K562 (cell line): ENCODE data around the gene SYNCRIP. TPM values are rescaled to one million over a fixed set of nuclear protein-coding genes. Genes with fewer than 3 reads are reported as not detected.

Source experiments
- ATAC-seq: fragments of 200-7000 bp; cut with Tn5 transposase; 3 replicates; pipeline ENCODE4 v1.9.1; 2020; ENCODE audit warnings: moderate library complexity
- BruUV-seq: library from RNA; stranded (reverse); fragments of 400-500 nt; replicated peaks from 2 replicates; lab custom pipeline; 2021; lab: Mats Ljungman, UMichigan
- CTCF ChIA-PET: fragments of 300-600 bp; formaldehyde crosslinking; extraction: SDS; loops from one replicate; lab custom pipeline; 2021; ENCODE audit warnings: low intra/inter-chr PET ratio; lab: Yijun Ruan, JAX
- POLR2A ChIA-PET: fragments of 300-600, 350-650 bp; sonication (Branson Sonifier 250); formaldehyde crosslinking; extraction: SDS; loops from one replicate; lab custom pipeline; 2021; ENCODE audit warnings: antibody characterized with exemption, inconsistent platforms; lab: Yijun Ruan, JAX
- DNase-seq, 4 experiments: peaks; one replicate each; pipeline versions ENCODE4 v3.0.0 to v3.0.0-alpha.2; 2011 to 2018; ENCODE audit warnings: low spot score in 3 of 4, mixed read lengths in 3 of 4; ENCODE audit errors: extremely low read depth in 1 of 4
- FAIRE-seq: peaks from 2 replicates; lab custom pipeline; 2011; peaks lifted over from hg19 to GRCh38; lab: Jason Lieb, UNC
- H2AFZ ChIP-seq: 2 replicates; pipeline ENCODE4 v1.6.0; 2011; ENCODE audit warnings: low read depth, low read length, control low read depth, inconsistent platforms
- H3K27ac ChIP-seq: fragments of 200-600 bp; 3 replicates; pipeline ENCODE4 v1.8.0; 2011; ENCODE audit warnings: low read depth, mild to moderate bottlenecking, control low read depth, inconsistent platforms, low read length, moderate library complexity, mixed read lengths; ENCODE audit errors: extremely low read depth
- H3K27me3 ChIP-seq, 2 experiments: fragments of 300-600 bp in 1 of 2; 2 replicates in 1 of 2; 3 replicates in 1 of 2; pipeline versions ENCODE4 v1.6.0 to v1.8.0; 2011; ENCODE audit warnings: inconsistent platforms in 2 of 2, low read length in 2 of 2, mild to moderate bottlenecking in 1 of 2, mixed read lengths in 1 of 2, moderate library complexity in 1 of 2; ENCODE audit not compliant: control insufficient read depth in 2 of 2, insufficient read depth in 2 of 2
- H3K36me3 ChIP-seq: fragments of 300-600 bp; 3 replicates; pipeline ENCODE4 v1.8.0; 2011; ENCODE audit warnings: mild to moderate bottlenecking, low read length, inconsistent platforms; ENCODE audit not compliant: control insufficient read depth, insufficient read depth
- H3K4me1 ChIP-seq, 2 experiments: fragments of 200-600 bp in 1 of 2; replicated peaks in 1 of 2; 2 replicates in 1 of 2; 3 replicates in 1 of 2; pipeline versions ENCODE4 v1.5.1 to v1.8.0; 2011; ENCODE audit warnings: inconsistent platforms in 2 of 2, low read length in 2 of 2, mild to moderate bottlenecking in 1 of 2, mixed read lengths in 1 of 2, moderate library complexity in 1 of 2; ENCODE audit not compliant: control insufficient read depth in 2 of 2, insufficient read depth in 2 of 2
- H3K4me2 ChIP-seq: 2 replicates; pipeline ENCODE4 v1.6.1; 2011; ENCODE audit warnings: low read length, control low read depth, inconsistent platforms, mixed read lengths; ENCODE audit not compliant: insufficient read depth
- H3K4me3 ChIP-seq: fragments of 200-600 bp; sonication (generic), shearing (Covaris generic); 2 replicates; pipeline ENCODE4 v1.5.1; 2016; ENCODE audit warnings: control low read depth, inconsistent platforms
- H3K79me2 ChIP-seq: fragments of 200-600 bp; 3 replicates; pipeline ENCODE4 v1.8.0; 2011; ENCODE audit warnings: low read length, inconsistent platforms; ENCODE audit not compliant: control insufficient read depth, insufficient read depth
- H3K9ac ChIP-seq, 2 experiments: 2 replicates each; pipeline versions ENCODE4 v1.6.0 to v1.6.1; 2011; ENCODE audit warnings: low read depth in 2 of 2, low read length in 2 of 2, control low read depth in 1 of 2, inconsistent platforms in 1 of 2, mild to moderate bottlenecking in 1 of 2, mixed read lengths in 1 of 2; ENCODE audit not compliant: insufficient read depth in 1 of 2
- H3K9me1 ChIP-seq: one replicate; pipeline ENCODE4 v1.6.0; 2011; ENCODE audit warnings: inconsistent platforms, mild to moderate bottlenecking, low read length, moderate library complexity; ENCODE audit not compliant: control insufficient read depth, insufficient read depth
- H3K9me3 ChIP-seq: replicated peaks from 2 replicates; pipeline ENCODE4 v1.5.1; 2011; ENCODE audit warnings: low read depth, low read length, inconsistent platforms; ENCODE audit not compliant: control insufficient read depth, insufficient read depth
- H4K20me1 ChIP-seq: replicated peaks from 2 replicates; pipeline ENCODE4 v1.6.1; 2011; ENCODE audit warnings: low read length, inconsistent platforms, mixed read lengths; ENCODE audit not compliant: control insufficient read depth, insufficient read depth
- BACH1 ChIP-seq: fragments of 200-800 bp; sonication (Bioruptor generic); IDR thresholded peaks from 2 replicates; pipeline ENCODE4 v1.6.1; 2016; ENCODE audit warnings: missing genetic modification characterization, missing compliant biosample characterization
- CBFA2T2 ChIP-seq: fragments of 450-650 bp; conservative IDR thresholded peaks from 2 replicates; pipeline ENCODE4 v1.6.1; 2017; ENCODE audit warnings: mild to moderate bottlenecking
- CEBPG ChIP-seq, 3 experiments: fragments of 200-800 bp in 1 of 3; sonication (Bioruptor generic) in 1 of 3; sonication (generic) in 1 of 3; formaldehyde crosslinking in 1 of 3; IDR thresholded peaks in 2 of 3; conservative IDR thresholded peaks in 1 of 3; 2 replicates each; pipeline versions ENCODE4 v1.6.1 to v1.8.0; 2016 to 2022; ENCODE audit warnings: missing compliant biosample characterization in 2 of 3, missing genetic modification characterization in 2 of 3, mild to moderate bottlenecking in 1 of 3, missing genetic modification reagents in 1 of 3
- CHD1 ChIP-seq: fragments of 200-600 bp; sonication (generic); IDR thresholded peaks from one replicate; pipeline ENCODE4 v1.6.1; 2012; ENCODE audit warnings: mild to moderate bottlenecking, moderate library complexity, low read length, inconsistent platforms
- CREM ChIP-seq: IDR thresholded peaks from 2 replicates; pipeline ENCODE4 v1.6.1; 2014; ENCODE audit warnings: antibody characterized with exemption, low read depth
- CSDE1 ChIP-seq, 2 experiments: fragments of 450-650 bp; IDR thresholded peaks; 2 replicates each; pipeline ENCODE4 v1.6.1; 2016; ENCODE audit warnings: mild to moderate bottlenecking in 1 of 2
- FOXK1 ChIP-seq: sonication (generic); formaldehyde crosslinking; IDR thresholded peaks from 2 replicates; pipeline ENCODE4 v1.8.0; 2022; ENCODE audit warnings: missing genetic modification reagents, mild to moderate bottlenecking, borderline replicate concordance
- GTF2F1 ChIP-seq: IDR thresholded peaks from 2 replicates; pipeline ENCODE4 v1.6.1; 2011; ENCODE audit warnings: low read depth, low read length, improper control_type of control experiment
- HDAC2 ChIP-seq: fragments of 450-650 bp; IDR thresholded peaks from 2 replicates; pipeline ENCODE4 v1.6.1; 2016; ENCODE audit warnings: mild to moderate bottlenecking
- KDM1A ChIP-seq, 2 experiments: fragments of 450-650 bp; IDR thresholded peaks; 2 replicates each; pipeline ENCODE4 v1.6.1; 2016; ENCODE audit warnings: mild to moderate bottlenecking in 2 of 2
- KHSRP ChIP-seq: fragments of 450-650 bp; IDR thresholded peaks from 2 replicates; pipeline ENCODE4 v1.6.1; 2017
- NCOA1 ChIP-seq: fragments of 450-650 bp; IDR thresholded peaks from 2 replicates; pipeline ENCODE4 v1.6.1; 2016; ENCODE audit warnings: low read depth
- POLR2AphosphoS2 ChIP-seq: IDR thresholded peaks from 2 replicates; pipeline ENCODE4 v1.6.1; 2012; ENCODE audit warnings: low read length, improper control_type of control experiment
- SMAD3 ChIP-seq: fragments of 450-650 bp; formaldehyde crosslinking; conservative IDR thresholded peaks from 2 replicates; pipeline ENCODE4 v1.4.0; 2020; ENCODE audit warnings: mild to moderate bottlenecking
- SMARCA4 ChIP-seq: fragments of 450-650 bp; IDR thresholded peaks from 2 replicates; pipeline ENCODE4 v1.6.1; 2016
- SOX6 ChIP-seq: fragments of 450-650 bp; IDR thresholded peaks from 2 replicates; pipeline ENCODE4 v1.6.1; 2014; ENCODE audit warnings: mild to moderate bottlenecking
- ZNF263 ChIP-seq: sonication (generic); formaldehyde crosslinking; IDR thresholded peaks from 2 replicates; pipeline ENCODE4 v1.8.0; 2022; ENCODE audit warnings: mild to moderate bottlenecking, missing genetic modification reagents, borderline replicate concordance
- ZNF3 ChIP-seq: fragments of 250-450 bp; sonication (Bioruptor Pico); IDR thresholded peaks from 2 replicates; pipeline ENCODE4 v1.5.0; 2021; ENCODE audit warnings: mild to moderate bottlenecking, moderate library complexity
- WGBS: fragments of 100-300 bp; shearing (Covaris generic); methylation state at CpG from one replicate; pipeline ENCODE4 v1.1.6; 2016; ENCODE audit warnings: low coverage, mixed read lengths; ENCODE audit not compliant: insufficient coverage; ENCODE audit errors: missing lambda C conversion rate; 5-methylcytosine and 5-hydroxymethylcytosine counted together
- in situ Hi-C: fragments of 300-500 bp; cut with MboI; formaldehyde crosslinking; loops from 4 replicates; pipeline ENCODE4 v1.15.0; 2018; ENCODE audit warnings: inconsistent platforms, mixed read lengths
- intact Hi-C: fragments of 100-400 bp; cut with micrococcal nuclease; formaldehyde crosslinking; loops from 2 replicates; pipeline ENCODE4 v1.14.2; 2022
- polyA plus RNA-seq, 8 experiments: library from polyadenylated mRNA; depleted of rRNA in 4 of 8; stranded (reverse) in 5 of 8; unstranded in 3 of 8; fragments of >200 nt; fragmentation: Nextera tagmentation in 2 of 8; fragmentation: Illumina TruSeq in 1 of 8; extraction: Ambion mirVana in 2 of 8; extraction: Trizol in 1 of 8; gene quantifications; 2 replicates each; pipeline versions ENCODE4 v1.2.1 to v1.2.3, GENCODE V29; 2011 to 2014; ENCODE audit warnings: inconsistent platforms in 1 of 8, missing spikeins in 1 of 8
- total RNA-seq, 7 experiments: library from RNA; depleted of rRNA in 6 of 7; stranded (reverse); fragments of >200 nt in 6 of 7; fragmentation: Illumina TruSeq in 2 of 7; extraction: Trizol in 2 of 7; gene quantifications; 2 replicates each; pipeline versions ENCODE4 v1.2.1 to v1.2.3, GENCODE V29; 2011 to 2021; ENCODE audit warnings: low replicate concordance in 1 of 7
- TF ChIP-seq, protein P1 (sequence below), 3 experiments: IDR thresholded peaks in 2 of 3; conservative IDR thresholded peaks in 1 of 3; 2 replicates each; pipeline ENCODE4 v1.5.1; 2011 to 2012; ENCODE audit warnings: low read length in 3 of 3, mild to moderate bottlenecking in 3 of 3, control low read depth in 2 of 3, improper control_type of control experiment in 1 of 3, inconsistent platforms in 1 of 3, low read depth in 1 of 3, mixed read lengths in 1 of 3, moderate library complexity in 1 of 3; ENCODE audit not compliant: insufficient read depth in 2 of 3

The SYNCRIP gene
- total and polyA plus RNA-seq, 9 of the 15 experiments (the other 6 are each of a cell fraction or from before 2014, with no cell fraction given) = 46.5 to 295 (median 140) TPM

DNA sequence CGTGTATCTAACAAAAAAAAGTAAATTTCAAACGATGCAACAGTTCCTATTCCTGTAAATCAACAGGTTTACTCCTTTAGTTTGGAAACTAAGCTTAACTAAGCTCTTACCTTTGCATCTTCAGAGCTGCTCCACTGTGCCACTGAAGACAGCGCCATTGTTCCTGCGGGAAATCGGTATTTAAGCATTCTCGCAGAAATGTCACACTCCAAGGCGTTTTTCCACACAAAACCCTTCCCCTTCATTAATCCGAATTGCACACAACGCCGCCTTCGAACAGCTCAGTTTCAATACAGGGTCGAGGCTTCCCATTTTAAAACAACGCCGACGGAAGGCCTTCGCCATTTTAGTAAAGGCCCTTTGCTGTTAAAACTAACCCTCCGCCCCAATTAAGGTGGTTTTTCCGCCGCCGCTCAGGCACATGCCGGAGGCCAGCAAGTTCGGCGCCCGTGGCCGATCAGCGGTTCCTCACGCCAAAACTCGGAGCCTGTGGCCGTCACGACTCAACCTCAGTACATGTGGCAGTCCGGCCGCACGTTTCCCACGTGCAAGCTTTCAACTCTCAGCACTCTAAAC is 35.4 kb upstream of the SYNCRIP start (continued):
- TF ChIP-seq BACH1 (tag) (peak; percentile 58; the same call in 1 of the 2 replicates), CBFA2T2 (no peak), FOXK1 (CRISPR knock-in tag) (peak; percentile 96), KHSRP (no peak), SMARCA4 (peak; percentile 32), CHD1 (peak; percentile 98), POLR2AphosphoS2 (no peak), CSDE1 (IDR thresholded peaks at IDR 0.05) (no peak), HDAC2 (peak; percentile 23; the same call in 1 of the 2 replicates)
- TF ChIP-seq, all 486 proteins: peak for 37

DNA sequence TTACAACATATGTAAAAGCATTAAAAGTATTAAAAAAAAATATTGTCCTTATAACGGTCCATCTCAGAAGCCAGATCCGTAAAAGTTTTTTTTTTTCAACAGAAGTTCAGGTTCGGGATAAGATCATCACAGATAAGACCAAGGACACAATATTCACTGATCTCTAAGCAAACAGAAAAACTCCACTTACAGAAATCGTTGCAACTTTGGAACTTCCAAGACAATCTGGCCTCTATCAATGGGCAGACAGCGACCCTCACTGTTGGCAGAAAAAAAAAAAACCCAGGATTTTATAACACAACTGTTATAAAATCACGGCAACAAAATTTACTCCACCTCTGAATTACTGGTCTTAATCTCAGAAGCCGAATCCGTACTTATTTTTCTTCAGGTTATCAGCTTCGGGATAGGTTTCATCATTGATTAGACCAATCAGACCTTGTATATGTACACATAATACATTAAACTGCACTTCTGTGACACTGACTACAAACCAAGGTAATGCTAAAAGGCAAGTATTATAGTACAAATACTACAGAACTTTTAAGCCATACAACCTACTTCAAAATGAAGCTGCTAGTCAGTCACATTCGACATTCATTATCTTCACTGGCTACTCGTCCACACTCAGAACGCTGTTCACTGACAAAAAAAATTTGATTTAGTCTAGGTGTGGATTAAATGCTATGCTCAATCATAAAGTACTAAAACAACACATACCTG is 34.7 kb upstream of the SYNCRIP start:
- no TSS peak for BruUV-seq
- peak overlapping the region; percentile 91 for H3K4me2 ChIP-seq
- H2AFZ ChIP-seq = no peak overlapping the region
- no peaks in the 10 kb centered on the region for H3K9me3 ChIP-seq
- in situ Hi-C loops = loop anchor here (5.0 kb wide), 1 partner anchor 35 kb away; the partner anchor contains the start of gene SYNCRIP
- under 1% methylated on average over 12 of the region's 12 CpGs for whole genome bisulfite sequencing
- H3K27ac ChIP-seq = peak overlapping the region; percentile 68
- peak overlapping the region; percentile 29 to 94; a peak in 3 of 4 replicates for H3K9ac ChIP-seq
- no peaks in the 10 kb centered on the region for H3K9me1 ChIP-seq
- peak overlapping the region; percentile 63 for H3K4me3 ChIP-seq
- no peak for FAIRE-seq
- ChIA-PET CTCF (interaction anchor here (0.7 to 1.7 kb wide), 2 partner anchors 44 to 322 kb away, joined by 3 to 5 read pairs; no protein-coding TSS in a partner anchor), POLR2A (interaction anchor here (0.7 to 8.4 kb wide), 24 partner anchors 7 to 1723 kb away, joined by 3 to 188 read pairs (median 8); partner anchors contain the start of genes SNX14 and SYNCRIP)
- ATAC-seq = no peak
- peaks cover 46% of the 10 kb centered on the region for H3K36me3 ChIP-seq
- intact Hi-C loops = loop anchor here (5.0 kb wide), 1 partner anchor 85 kb away; the partner anchor contains the start of gene SNX14
- peaks cover 39% of the 10 kb centered on the region for H4K20me1 ChIP-seq
- H3K27me3 ChIP-seq = no peaks in the 10 kb centered on the region
- H3K4me1 ChIP-seq = peaks cover 5 to 14% of the 10 kb centered on the region in 2 experiments; a peak in 3 of 5 replicates
- H3K79me2 ChIP-seq = peaks cover 75% of the 10 kb centered on the region
- DNase-seq = peak in 1 of 4 experiments; percentile 18
- TF ChIP-seq SMAD3 (CRISPR knock-in tag) (0 out of 2 replicates have a peak, but pooled peaks have one; percentile 9), SOX6 (no peak), CEBPG (CRISPR knock-in tag; IDR thresholded peaks at IDR 0.05) (no peak), CEBPG (tag; conservative IDR thresholded peaks at IDR 0.05 in 1 of 2, IDR thresholded peaks at IDR 0.05 in 1 of 2) (peak in 1 of 2 experiments; percentile 23; a peak in 1 of 4 replicates), GTF2F1 (no peak), CREM (no peak), ZNF263 (CRISPR knock-in tag) (no peak), KDM1A (IDR thresholded peaks at IDR 0.05) (0 out of 4 replicates have a peak, but pooled peaks have one; percentile 25 to 29), NCOA1 (no peak), ZNF3 (CRISPR knock-in tag) (no peak)
- TF ChIP-seq, protein P1, sequence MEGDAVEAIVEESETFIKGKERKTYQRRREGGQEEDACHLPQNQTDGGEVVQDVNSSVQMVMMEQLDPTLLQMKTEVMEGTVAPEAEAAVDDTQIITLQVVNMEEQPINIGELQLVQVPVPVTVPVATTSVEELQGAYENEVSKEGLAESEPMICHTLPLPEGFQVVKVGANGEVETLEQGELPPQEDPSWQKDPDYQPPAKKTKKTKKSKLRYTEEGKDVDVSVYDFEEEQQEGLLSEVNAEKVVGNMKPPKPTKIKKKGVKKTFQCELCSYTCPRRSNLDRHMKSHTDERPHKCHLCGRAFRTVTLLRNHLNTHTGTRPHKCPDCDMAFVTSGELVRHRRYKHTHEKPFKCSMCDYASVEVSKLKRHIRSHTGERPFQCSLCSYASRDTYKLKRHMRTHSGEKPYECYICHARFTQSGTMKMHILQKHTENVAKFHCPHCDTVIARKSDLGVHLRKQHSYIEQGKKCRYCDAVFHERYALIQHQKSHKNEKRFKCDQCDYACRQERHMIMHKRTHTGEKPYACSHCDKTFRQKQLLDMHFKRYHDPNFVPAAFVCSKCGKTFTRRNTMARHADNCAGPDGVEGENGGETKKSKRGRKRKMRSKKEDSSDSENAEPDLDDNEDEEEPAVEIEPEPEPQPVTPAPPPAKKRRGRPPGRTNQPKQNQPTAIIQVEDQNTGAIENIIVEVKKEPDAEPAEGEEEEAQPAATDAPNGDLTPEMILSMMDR (IDR thresholded peaks at IDR 0.05 in 2 of 3, conservative IDR thresholded peaks at IDR 0.05 in 1 of 3; ENCODE audit: insufficient read depth in 2 of 3, low read depth in 1 of 3, low read length in 3 of 3) = peak in 2 of 3 experiments; percentile 6 to 41; a peak in 3 of 6 replicates
